Activated T-cell treated with anti-CD3 and anti-CD28 coated beads for 1 hour (primary cell): Measurements from ENCODE around the gene SLC41A3.
"Not testable (repeated sequence)": the region's sequence is repeated elsewhere in the genome, so short reads cannot be mapped to it uniquely, and the experiment has no call there.

Source experiments
- DNase-seq: peaks from one replicate; pipeline ENCODE4 v3.0.0-alpha.2; 2020; ENCODE audit warnings: low read depth

Gene SLC41A3

GRCh38 chr3:126106336-126107202 lies 22.6 kb upstream of the SLC41A3 start:
- no peak for DNase-seq

DNA sequence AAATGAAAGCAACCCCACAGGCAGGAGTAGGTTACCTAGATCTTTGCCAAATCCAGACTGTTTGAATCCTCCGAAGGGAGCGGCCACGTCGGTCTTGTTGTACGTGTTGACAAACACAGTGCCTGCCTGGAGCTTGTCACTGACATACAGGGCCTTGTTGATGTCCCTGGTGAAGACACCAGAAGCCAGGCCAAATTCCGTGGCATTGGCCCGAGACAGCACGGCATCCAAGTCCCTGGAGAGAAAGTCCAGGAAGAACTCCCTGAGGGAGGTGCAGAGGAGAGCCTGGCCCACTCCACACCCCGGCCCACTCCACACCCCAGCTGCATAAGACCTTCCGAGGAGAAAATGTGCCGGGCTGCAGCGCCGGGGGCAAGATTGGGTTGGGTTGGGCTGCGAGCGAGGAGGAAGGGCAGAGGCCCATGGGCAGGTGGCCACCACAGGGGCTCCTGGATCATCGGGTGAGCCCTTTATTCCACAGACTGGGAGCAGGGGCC lies 21.8 kb upstream of the SLC41A3 start:
- no peak for DNase-seq

DNA sequence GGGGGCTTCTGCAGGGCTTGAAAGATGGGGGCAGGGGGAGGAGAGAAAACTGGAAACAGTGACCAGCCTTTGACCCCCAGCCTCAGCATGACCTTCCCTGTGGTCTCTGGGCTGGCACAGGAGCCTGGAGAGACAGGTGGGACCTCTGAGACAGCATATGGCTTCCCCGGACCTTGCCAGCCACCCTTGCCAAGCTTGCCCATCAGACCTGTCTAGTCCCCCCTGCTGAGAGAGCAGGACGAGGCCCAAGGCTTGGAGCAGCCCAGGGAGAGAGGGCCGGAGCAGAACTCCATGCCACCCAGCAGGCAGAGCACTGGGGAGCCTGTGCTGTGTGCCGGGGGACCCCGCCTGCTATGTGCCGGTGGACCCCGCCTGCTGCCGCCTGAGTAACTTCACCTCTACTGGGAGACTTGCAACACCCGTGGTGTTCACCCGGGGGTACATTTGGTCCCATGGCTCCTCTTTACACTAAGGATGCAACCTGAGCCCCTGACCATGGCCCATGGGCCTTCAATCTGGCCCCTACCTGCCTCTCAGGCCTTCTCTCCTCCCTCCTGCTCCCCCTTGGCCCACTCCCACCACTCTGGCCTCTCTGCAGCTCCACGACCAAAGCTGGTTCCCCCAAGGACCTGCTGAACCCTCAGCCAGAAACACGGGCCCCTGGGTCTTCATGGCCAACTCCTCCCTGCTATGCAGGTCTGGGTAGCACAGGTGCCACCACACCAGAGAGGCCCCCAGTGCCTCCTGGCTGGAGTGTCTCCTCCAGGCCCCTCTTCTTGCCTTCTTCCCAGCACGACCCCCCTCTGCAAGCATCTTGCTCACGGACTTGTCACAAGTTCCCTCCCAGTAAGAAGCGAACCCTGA lies 21.1 kb upstream of the SLC41A3 start:
- no peak for DNase-seq

DNA sequence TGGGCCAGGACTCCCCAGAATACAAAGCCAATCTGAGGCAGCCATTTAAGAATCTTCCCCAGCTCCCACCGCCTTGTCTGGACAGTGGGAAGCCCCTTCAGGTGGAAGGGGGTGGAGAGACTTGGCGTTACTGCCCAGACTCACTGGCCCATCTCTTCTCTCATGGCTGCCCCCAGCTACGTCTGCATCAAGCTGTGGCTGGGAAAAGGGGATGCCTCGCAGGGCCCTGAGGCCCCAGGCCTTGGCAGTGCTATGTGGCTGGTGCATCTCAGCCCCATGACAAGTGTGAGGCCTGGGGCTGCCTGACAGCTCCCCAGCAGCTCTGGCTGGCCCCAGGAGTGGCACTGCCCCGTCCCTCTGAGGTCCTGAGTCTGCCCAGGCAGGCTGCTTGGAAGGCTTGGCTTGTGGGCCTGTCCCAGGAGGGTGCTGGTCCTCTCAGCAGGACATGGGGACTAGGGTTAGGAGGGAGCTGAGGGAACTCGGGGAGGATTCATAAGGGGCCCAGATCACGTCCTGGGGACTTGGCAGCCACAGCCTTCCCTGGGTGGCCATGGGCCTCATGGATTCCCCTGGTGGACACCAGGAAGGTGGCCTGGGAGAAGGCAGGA lies 20.2 kb upstream of the SLC41A3 start:
- no peak for DNase-seq

GRCh38 chr3:126103121-126104027 lies 19.4 kb upstream of the SLC41A3 start:
- no peak for DNase-seq

GRCh38 chr3:126102530-126102951 lies 18.6 kb upstream of the SLC41A3 start:
- DNase-seq = no peak

DNA sequence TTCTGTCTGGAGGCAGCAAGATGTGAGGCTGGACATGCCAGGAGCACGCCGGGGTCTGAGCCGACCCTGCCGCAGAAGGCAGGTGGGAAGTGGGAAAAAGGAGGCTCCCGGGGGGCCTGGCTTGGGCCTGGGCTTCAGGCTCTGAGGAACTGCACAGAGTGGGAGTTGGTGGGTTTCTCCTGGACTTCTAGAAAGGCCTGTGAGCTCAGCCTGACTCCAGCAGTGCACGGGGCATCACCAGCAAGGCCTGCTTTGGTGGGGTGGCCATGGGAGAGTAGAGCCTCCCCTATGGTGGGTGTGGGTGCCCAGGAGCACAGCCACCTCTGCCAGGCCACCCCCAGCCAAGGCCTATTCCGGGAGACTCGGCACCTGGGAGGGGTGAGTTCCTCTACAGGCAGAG lies 18.1 kb upstream of the SLC41A3 start:
- DNase-seq = no peak

DNA sequence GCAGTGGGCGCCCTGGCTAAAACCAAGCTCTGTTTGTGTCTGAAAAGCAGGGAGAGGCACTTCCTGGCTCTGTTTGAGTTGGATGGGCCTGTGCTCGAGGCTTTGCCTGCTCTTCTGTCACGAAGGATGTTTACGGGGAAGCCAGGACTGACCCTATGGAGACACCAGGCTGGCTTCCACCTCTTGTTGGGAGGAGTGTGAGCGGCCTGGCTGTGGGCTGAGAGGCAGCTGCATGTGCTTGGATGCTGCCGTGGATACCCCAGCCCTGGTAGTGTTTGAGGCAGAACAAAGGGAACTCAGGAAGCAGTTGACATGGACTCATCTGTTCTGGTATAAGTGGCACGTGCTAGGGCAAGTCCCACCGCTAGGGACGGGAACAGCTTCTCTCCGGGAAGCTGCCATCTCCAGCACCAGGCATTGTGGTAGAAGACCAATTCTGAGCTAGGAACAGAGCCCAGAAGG lies 17.6 kb upstream of the SLC41A3 start:
- no peak for DNase-seq

DNA sequence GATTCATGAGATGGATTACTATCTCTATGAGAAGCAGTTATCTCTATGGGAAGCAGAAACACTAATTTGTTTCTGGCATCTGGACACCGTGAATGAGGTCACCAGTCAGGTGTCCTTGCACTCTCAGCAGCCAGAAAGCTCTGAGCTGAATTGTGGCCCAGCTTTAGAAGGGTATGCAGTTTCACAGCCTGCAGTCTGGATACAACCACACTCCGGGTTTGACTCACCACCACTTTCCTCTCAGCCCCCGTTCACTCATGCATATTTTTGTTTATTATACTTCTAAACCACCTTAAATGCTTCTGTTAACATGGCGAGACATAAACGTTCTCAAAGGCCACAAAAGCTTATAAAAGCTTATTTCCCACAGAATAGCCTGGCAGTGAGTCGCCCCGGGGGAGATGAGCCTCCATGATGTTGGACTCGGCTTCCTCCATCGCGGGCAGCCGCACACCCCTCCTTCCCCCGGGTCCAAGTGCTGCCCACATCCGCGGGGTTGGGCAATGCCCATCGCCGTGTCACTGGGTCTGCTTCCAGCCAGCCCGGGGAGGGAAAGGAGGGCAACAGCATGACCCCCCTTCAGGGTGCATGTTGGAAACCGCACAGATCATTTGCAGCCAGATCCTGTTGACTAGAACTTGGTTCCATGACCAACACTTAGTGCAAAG lies 16.8 kb upstream of the SLC41A3 start:
- no peak for DNase-seq

GRCh38 chr3:126100269-126100633 lies 16.3 kb upstream of the SLC41A3 start:
- no peak for DNase-seq

- DNase-seq = no peak
Observed at GRCh38 chr3:126098391-126098858, 14.5 kb upstream of the SLC41A3 start.

- no peak for DNase-seq
Observed at GRCh38 chr3:126097801-126098200, 13.9 kb upstream of the SLC41A3 start.

DNA sequence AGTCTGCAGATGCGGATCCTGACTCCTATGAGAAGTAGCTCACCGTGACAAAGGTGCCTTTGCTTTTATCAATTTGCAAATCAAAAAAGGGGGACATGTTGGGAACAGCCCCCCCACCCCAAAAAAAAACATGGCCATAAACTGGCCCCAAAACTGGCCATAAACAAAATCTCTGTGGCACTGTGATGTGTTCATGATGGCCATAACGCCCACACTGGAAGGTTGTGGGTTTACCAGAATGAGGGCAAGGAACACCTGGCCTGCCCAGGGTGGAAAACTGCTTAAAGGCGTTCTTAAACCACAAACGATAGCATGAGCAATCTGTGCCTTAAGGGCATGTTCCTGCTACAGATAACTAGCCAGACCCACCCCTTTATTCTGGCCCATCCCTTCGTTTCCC lies 12.3 kb upstream of the SLC41A3 start:
- not testable (repeated sequence) for DNase-seq

- DNase-seq = not testable (repeated sequence)
Observed at GRCh38 chr3:126092128-126092527, 8.2 kb upstream of the SLC41A3 start.

DNA sequence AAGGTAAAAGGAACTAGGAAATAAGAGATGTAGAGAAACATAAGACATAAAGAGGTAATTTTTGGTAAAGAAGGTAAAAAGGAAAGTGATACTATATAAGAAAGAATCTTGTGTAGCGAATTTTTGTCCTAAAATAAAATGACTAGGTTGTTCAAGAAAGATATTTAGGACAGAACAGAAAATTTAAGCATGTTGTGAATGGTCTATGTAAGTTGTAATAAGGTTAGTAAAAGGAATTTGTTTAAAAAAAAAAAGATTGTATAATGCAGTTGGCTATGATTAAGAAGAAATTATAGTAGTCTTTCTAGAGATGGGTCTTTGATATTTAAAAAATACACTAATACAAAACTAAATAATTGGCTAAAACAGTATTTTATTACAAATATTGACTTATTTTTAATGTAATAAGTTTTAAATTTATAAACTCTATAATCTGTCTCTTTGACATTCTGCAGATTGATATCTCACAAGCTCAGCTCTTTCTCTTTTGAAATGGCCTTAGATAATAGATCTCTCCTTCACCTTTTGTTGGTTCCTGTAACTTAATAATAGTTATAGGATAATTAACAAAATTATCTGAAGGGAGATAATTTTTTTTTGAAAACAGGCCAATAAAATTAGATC lies 3.7 kb upstream of the SLC41A3 start:
- no peak for DNase-seq

DNA sequence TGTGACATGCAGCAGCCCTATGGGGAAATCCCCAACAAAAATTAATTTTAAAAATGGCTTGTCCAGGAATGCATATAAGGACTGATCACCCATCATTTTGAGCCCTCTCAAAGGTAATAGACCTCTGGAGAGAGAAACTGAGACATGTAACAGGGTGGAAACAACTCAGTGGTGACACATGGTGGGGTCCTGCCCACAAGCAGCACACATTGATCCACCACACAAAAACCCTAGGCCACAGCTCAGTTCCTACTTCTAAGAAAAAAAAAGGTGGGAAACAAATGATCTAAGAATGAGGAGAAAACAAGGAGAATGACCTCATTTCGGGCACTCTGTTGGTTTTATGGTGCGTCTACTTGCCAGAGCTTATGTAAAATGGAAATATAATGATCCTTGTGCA lies 1.9 kb upstream of the SLC41A3 start:
- no peak for DNase-seq

- DNase-seq = no peak
Observed at GRCh38 chr3:126085276-126085675, 1.4 kb upstream of the SLC41A3 start.

GRCh38 chr3:126084768-126085180 lies 850 bp upstream of the SLC41A3 start:
- no peak for DNase-seq

DNA sequence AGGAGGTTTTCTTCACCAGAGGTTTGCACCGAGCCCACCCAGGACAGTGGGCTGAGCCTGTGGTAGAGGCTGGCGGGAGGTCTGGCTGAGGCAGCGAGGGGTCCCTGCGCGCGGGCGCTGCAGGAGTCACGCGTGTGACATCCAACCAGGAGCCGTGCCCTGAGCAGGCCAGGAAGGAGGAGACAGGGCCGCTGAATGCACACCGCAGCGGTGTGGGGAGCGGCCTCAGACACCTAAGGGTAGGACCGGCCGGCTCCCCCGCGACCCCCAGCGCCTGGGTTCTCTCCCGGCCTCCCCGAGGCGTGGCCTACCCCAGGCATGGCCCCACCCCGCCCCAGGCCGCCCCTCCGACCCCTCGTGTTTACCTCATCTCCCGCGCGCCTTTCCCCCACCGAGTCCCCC lies 412 bp downstream of the SLC41A3 start:
- peak; percentile 22 for DNase-seq

DNA sequence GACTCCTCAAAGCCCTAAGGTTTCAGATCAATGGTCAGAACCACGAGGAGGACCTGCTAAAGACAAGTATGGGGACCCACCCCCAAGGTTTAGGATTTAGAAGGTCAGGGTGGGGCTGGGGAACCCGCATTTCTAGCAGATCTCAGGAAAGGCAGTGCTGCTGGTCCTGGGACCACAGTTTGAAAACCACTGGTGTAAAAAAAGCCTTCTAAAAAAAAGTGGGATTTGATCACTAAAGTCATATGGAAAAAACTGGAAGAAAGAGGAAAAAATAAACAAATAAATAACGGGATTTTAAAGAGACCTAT lies 832 bp downstream of the SLC41A3 start:
- no peak for DNase-seq
